Stimulated activated CD8-positive, alpha-beta memory T cell treated with anti-CD3 and anti-CD28 coated beads, Interleukin-12 subunit alpha, Interleukin-12 subunit beta, amount 100 ng/mL, for 24 hours (primary cell): ENCODE results near the gene SUPT6H.

Source experiments
- DNase-seq: peaks from one replicate; pipeline ENCODE4 v3.0.0-alpha.2; 2020; ENCODE audit errors: extremely low read depth

SUPT6H gene

DNA sequence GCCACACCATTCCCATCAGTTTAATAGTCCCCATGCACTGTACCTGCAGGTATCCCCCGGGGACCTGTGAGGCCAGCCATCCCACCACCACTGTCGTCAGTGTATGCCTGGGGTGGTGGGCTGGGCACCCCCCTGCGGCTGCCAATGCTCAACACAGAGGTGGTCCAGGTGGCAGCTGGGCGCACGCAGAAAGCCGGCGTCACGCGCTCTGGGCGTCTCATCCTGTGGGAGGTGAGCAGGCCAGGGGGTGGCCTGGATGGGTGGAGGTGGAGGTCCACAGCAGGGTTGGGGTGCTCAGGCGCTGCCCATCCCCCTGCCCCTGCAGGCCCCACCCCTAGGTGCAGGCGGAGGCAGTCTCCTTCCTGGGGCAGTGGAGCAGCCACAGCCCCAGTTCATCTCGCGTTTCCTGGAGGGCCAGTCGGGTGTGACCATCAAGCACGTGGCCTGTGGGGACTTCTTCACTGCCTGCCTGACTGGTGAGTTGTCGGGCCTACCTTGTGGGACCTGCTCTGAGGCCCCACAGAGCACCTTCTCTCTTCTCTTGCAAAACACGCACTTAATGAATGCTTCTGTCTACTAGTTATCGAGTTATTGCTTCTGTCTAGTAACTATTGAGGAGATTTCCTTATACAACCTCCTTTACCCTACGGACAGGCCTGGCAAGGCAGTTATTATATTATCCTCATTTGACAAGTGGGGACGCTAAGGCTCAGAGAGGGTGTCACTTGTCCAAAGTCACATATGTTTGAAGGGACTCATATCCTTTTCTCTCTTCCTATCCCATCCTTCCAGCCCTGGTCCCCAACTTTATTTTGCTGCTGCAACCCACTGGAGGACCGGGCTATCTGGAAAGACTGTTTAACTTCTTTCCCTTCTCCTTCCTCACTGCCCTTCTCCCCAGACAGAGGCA is 76.0 kb downstream of the SUPT6H start:
- DNase-seq = no peak

DNA sequence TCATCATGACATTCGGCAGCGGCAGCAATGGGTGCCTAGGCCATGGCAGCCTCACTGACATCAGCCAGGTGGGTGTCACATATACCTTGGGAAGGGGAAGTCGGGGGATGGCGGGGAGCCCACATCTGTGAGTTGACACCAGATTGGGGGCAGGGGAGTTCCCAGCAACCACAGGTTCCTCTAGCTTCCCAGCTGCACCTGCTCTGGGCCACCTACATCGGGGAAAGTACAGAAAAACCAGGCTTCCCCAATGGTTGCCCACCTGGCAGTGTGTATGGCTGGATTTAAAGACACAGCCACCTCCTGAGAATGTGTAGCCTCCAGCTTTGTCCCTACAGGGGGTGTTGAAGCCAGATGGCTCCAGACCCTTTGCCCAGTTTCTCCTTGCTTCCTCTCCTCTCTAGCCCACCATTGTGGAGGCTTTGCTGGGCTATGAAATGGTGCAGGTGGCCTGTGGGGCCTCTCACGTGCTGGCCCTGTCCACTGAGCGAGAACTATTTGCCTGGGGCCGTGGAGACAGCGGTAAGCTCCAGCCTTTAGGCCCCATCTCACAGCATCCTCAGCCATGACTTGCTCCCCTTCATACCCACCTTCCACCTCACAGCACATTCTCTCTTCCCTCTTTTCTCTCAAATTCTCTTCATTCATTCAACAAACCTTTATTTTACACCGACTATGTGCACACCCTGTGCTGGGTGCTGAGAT is 76.8 kb downstream of the SUPT6H start:
- no peak for DNase-seq

DNA sequence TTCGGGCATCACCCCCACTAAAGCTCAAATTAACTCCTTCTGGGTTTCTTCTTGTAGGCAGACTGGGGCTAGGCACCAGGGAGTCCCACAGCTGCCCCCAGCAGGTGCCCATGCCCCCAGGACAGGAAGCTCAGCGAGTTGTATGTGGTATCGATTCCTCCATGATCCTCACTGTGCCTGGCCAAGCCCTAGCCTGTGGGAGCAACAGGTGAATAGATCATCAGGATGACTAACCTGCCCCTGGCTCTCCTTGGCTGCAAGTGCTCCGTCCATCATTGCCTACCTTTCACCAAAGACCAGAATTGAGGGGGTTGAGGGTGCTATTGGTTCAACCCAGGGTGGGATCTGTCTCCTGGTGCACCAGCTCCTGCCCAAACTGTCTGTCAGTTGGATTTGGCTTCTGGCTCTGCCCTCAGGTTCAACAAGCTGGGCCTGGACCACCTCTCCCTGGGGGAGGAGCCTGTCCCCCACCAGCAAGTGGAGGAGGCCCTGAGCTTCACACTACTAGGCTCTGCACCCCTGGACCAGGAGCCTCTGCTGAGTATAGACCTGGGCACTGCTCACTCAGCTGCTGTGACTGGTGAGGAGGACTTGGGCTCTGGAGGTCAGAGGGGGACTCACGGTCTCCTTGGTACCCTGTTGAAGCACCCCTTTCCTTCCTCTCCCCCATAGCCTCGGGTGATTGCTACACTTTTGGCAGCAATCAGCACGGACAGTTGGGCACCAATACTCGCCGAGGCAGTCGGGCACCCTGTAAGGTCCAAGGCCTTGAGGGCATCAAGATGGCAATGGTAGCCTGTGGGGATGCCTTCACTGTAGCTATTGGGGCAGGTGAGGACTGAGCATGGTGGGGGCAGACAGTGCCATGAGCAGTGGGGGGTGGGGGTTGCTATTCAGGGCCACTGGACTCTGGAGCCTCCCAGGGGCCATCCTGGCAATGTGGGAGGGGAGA is 78.7 kb downstream of the SUPT6H start:
- no peak for DNase-seq

DNA sequence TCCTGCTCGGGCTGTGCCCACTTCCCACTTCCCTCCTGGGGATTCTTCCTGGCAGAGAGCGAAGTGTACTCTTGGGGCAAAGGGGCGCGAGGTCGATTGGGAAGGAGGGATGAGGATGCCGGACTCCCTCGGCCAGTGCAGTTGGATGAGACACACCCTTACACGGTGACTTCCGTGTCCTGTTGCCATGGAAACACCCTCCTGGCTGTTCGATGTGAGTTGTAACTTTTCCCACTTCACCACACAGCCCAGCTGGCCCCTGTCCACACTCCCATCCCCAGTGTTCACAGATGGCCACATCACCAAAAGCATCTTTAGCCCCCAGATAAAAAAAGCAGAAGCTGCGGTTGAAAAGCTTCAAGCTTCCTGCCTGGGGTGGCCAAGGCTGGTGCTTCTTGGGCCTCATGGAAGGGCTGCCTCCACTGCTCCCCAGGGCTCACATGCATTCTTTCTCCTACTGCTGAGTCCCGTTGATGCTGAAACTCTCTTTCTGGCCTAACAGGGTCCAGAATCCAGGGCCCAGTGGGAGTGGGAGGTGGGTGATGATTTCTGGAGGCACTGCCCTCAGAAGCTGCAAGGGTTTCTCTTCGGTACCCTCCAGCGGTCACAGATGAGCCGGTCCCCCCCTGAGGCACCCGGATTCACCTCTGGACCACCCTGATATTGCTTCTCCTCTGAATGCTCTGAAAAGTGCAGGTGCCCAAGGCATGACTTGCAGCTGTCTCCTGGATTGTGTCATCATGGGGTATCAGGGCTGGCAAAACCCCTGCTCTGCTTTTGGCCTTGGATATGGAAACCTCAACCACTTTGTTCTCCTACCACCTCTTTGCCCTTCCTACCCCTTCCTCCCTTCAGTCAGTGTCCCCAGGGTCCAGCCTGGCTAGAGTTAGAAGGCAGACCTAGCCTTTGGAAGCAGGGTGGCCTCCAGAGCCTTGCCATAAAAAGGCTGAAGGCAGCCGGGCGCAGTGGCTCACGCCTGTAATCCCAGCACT is 79.6 kb downstream of the SUPT6H start:
- DNase-seq = no peak

DNA sequence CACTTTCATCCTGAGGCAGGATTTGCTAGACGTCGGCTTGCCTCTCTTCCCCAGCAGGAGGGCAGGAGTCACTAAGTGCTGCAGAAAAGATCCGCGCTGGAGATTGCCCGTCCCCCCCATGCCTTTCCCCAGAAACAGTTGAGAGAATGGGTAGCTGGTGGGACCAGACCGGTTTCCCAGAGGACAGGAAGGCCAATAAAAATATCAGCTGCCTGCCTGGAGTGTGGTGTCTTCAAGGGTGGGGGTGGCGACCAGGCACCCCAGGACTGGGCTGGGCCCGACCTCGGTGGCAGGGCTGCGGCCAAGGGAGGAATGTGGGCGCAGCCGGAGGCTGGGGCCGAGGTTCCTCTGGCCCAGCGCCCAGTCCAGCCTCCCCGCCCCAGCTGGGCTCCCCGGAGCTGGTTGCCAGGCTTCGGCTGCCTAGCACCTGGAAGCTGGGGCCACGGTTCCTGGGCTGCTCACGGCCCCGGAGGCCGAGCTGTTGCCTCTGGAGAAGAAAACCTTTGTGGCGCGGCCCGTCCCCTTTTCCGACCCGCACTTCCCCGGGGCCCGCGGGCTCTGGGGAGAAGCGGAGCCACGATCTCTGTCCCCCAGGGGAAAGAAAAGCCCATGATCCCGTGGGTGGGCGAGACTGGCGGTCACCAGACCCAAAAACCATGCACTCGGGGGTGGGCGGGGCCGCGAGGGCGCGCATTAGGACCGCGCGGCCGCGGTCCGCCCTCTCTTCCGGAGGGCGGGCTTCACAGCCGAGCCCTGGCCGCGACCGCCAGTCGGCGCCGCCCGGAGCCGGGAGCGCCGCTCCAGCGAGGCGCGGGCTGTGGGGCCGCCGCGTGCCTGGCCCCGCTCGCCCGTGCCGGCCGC is 81.5 kb downstream of the SUPT6H start, which contains the start of gene TRAF4:
Gene TRAF4, plus strand, starts transcription at position 769 of the 861 bp plus-strand sequence. CDS start 102 bp downstream, outside the sequence.
- no peak for DNase-seq

DNA sequence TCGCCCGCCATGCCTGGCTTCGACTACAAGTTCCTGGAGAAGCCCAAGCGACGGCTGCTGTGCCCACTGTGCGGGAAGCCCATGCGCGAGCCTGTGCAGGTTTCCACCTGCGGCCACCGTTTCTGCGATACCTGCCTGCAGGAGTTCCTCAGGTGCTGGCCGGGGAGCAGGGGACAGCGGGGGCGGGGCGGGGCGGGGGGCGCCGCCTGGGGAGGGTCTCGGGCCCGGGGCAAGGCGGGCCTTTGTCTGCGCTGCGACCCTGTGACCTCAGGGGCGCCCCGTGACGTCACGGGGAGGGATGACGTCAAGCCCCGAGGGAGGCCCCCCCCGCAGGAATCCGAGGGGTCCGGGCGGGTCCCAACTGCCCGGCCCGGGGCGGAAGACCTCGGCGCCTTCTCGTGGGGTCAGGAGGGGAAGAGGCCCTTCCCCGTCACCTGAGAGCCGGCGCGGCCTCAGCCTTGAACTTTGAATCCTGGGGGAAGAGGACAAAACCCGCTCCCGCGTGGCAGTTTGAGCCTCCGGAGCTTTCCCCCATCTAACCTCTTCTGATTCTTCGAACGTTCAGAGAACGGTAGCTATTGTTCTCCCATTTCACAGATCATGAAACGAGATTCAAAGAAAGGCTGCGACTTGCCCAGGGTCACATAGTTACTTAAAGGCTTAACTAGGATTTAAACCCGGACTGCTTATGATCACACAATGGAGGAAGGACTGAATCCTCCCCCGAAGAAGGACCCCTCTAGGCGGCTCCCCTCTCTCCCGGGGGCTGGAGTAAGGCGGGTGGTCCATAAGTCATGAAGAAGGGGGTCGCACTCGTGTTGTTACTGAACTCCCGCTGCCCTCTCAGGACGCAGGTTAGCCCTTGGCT is 82.3 kb downstream of the SUPT6H start:
- DNase-seq = no peak

DNA sequence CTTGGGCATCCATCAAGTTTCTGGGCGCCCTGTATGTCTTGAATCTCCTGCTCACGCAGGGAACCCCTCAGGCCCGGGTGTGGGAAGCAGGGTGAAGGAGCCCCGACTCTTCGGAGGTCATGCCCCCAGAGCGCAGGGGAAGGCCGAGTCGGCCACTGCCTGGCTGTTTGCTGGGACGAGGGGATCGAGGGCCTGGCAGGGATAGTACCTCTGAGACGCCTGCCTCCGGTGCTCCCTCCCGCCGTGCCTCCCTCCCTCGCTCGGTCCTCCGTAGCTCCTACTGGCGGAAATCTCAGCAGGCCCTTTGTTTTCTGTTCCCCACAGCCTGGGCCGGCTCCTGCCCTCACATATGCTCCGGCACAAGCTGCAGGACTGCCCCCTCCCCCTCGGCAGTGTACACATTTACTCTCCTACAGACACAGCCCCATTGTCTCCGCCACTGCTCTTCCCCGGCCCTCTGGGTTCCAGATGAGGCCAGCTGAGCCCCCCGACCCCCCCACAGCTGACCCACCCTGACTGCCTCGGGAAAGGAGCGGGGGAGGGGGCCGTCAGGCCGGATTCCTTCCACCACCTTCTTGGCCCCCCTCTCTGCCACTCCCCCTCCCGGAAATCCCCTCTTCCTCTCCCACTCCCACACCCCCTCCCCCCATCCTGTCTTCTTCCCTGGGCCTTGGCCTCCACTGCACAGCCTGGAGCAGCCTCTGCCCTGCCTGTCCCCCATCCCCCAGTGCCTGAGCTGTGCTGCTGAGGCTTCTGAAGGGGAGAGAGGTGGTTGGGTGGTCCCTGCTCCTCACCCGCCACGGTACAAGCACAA is 83.2 kb downstream of the SUPT6H start:
- DNase-seq = no peak

DNA sequence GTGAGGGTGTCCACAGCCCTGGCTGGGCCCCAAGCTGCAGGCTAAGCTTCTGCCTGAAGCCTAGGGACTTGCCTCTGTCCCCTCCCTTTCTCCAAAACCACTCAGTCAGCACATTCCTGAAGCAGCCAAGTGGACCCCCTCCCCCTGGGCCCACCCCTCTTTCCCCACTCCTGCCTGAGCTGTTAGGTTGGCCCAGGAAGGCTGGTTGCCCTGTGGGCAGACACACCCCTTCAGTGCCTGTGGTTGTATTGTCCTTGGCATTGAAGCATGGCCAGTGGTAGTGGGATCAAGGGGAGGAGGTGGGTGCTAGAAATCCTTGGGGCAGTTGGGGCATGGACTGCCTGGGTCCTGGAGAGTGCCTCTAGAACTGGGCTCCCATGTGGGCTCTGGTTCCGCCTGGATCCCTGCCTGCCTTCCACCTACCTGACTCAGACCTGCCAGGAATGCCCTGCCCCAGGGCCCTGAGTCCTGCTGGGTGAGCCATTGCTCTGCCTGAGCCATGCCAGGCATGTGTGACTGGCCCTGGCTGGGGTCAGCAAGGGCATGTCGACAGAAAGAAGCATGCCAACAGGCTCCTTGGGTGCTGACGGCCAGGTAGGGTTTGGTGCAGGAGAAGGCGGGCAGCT is 83.9 kb downstream of the SUPT6H start:
- DNase-seq = no peak

DNA sequence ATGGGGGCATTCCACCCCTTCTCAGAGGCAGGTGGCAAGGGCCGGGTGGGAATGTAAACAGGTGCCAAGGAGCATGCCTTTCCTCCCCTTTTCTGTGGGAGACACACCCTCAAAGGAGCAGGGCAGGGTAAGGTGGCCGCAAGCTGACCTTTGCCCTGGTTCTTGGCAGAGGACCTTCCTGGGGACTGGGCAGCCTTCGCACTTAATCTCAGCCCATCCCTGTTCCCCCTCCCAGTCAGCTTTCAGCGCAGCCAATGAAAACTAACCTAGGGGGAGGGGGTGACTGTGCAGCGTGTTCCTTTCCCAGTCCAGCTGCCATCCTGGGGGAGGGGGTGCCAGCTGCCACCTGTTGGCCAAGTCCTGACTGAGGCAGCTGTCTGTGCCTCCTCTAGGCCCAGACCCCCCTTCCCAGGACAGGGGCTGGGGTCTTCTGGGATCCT is 84.6 kb downstream of the SUPT6H start:
- no peak for DNase-seq

DNA sequence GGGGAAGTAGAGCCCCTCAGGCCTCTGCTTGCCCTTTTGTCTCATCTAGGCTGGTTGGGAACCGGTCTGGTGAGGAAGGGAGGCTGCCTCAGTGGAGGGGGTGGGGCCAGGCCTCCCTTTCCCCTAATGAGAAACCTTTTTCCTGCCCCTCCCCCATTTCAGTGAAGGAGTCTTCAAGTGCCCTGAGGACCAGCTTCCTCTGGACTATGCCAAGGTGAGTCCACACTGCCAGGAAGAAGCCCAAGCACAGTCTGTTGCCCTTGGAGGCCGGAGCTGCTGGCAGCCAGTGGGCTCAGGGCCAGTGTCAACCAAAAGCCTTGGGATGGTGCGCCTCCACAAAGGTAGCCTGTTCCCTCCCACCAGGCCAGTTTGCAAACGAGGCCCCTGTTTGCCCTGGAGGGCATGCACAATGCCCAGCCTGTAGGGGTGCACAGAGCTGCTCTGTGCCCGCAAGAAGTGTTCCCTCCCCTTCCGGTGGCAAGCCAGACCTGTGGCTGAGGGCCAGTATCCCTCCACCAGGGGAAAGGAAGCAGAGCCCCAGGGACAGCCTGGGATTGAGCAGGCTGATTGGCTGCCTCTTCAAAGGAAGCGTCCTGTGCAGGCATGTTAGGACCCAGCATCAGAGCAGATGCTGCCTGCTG is 85.2 kb downstream of the SUPT6H start:
- no peak for DNase-seq

DNA sequence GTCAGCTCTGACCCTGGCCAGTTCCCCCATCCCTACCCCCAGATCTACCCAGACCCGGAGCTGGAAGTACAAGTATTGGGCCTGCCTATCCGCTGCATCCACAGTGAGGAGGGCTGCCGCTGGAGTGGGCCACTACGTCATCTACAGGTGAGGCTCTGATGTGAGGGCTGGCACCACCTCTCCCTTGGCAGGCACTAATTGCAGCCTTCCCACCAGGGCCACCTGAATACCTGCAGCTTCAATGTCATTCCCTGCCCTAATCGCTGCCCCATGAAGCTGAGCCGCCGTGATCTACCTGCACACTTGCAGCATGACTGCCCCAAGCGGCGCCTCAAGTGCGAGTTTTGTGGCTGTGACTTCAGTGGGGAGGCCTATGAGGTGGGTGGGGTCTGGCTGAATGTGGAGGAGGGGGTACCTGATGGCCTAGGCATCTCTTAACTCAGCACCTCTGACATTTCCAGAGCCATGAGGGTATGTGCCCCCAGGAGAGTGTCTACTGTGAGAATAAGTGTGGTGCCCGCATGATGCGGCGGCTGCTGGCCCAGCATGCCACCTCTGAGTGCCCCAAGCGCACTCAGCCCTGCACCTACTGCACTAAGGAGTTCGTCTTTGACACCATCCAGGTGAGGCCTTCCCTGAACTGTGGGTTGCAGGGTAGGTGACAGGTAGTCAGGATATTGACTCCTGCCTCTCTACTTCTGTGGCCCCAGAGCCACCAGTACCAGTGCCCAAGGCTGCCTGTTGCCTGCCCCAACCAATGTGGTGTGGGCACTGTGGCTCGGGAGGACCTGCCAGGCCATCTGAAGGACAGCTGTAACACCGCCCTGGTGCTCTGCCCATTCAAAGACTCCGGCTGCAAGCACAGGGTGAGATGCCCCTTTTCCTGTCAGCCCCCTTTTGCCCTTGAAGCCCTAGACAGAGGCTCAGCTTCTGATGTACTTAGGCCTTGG is 86.1 kb downstream of the SUPT6H start:
- DNase-seq = no peak

DNA sequence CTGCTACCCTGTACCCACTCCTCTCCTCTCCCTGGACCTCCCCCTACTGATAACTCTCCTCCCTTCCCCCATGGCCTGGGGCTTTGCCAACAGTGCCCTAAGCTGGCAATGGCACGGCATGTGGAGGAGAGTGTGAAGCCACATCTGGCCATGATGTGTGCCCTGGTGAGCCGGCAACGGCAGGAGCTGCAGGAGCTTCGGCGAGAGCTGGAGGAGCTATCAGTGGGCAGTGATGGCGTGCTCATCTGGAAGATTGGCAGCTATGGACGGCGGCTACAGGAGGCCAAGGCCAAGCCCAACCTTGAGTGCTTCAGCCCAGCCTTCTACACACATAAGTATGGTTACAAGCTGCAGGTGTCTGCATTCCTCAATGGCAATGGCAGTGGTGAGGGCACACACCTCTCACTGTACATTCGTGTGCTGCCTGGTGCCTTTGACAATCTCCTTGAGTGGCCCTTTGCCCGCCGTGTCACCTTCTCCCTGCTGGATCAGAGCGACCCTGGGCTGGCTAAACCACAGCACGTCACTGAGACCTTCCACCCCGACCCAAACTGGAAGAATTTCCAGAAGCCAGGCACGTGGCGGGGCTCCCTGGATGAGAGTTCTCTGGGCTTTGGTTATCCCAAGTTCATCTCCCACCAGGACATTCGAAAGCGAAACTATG is 87.0 kb downstream of the SUPT6H start:
- DNase-seq = no peak

DNA sequence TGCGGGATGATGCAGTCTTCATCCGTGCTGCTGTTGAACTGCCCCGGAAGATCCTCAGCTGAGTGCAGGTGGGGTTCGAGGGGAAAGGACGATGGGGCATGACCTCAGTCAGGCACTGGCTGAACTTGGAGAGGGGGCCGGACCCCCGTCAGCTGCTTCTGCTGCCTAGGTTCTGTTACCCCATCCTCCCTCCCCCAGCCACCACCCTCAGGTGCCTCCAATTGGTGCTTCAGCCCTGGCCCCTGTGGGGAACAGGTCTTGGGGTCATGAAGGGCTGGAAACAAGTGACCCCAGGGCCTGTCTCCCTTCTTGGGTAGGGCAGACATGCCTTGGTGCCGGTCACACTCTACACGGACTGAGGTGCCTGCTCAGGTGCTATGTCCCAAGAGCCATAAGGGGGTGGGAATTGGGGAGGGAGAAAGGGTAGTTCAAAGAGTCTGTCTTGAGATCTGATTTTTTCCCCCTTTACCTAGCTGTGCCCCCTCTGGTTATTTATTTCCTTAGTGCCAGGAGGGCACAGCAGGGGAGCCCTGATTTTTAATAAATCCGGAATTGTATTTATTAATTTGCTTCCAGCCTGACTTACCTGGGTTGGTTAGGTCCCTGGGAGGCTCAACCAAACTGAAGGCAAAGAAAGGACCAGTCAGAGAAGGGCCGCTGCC is 87.6 kb downstream of the SUPT6H start:
- no peak for DNase-seq
